ENCODE measurements around the gene KPNB1.

The KPNB1 gene

DNA sequence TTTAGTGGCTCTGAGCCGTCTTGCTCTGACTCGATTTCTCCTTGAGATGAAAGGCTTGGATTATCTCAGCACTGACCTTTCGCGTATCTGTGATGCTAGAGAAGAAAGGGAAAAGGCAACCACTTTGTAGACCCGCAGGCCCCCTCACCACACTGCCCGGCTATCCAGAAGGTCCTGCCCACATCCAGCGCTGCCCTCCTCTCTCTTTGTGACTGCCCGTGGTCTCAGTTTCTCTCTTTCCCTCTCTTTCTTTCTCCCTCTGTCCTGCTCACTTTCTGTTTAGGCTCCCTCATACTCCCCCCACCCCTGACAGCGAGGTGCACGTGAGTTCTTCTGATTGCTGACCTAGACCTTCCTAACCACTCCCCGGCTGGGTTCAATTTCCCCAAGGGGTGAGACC lies 70.5 kb downstream of the KPNB1 start:
- H3K4me3 ChIP-seq (ENCODE audit: low read depth, low read length), result no peak overlapping the region
- in situ Hi-C loops (cut with HindIII; ENCODE audit: low sequenced_read_pairs), result no loop called here
- no peak for DNase-seq (ENCODE audit: low read depth, low spot score)
- TF ChIP-seq, protein P1, sequence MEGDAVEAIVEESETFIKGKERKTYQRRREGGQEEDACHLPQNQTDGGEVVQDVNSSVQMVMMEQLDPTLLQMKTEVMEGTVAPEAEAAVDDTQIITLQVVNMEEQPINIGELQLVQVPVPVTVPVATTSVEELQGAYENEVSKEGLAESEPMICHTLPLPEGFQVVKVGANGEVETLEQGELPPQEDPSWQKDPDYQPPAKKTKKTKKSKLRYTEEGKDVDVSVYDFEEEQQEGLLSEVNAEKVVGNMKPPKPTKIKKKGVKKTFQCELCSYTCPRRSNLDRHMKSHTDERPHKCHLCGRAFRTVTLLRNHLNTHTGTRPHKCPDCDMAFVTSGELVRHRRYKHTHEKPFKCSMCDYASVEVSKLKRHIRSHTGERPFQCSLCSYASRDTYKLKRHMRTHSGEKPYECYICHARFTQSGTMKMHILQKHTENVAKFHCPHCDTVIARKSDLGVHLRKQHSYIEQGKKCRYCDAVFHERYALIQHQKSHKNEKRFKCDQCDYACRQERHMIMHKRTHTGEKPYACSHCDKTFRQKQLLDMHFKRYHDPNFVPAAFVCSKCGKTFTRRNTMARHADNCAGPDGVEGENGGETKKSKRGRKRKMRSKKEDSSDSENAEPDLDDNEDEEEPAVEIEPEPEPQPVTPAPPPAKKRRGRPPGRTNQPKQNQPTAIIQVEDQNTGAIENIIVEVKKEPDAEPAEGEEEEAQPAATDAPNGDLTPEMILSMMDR (IDR thresholded peaks at IDR 0.05; ENCODE audit: low read depth, low read length), result no peak

DNA sequence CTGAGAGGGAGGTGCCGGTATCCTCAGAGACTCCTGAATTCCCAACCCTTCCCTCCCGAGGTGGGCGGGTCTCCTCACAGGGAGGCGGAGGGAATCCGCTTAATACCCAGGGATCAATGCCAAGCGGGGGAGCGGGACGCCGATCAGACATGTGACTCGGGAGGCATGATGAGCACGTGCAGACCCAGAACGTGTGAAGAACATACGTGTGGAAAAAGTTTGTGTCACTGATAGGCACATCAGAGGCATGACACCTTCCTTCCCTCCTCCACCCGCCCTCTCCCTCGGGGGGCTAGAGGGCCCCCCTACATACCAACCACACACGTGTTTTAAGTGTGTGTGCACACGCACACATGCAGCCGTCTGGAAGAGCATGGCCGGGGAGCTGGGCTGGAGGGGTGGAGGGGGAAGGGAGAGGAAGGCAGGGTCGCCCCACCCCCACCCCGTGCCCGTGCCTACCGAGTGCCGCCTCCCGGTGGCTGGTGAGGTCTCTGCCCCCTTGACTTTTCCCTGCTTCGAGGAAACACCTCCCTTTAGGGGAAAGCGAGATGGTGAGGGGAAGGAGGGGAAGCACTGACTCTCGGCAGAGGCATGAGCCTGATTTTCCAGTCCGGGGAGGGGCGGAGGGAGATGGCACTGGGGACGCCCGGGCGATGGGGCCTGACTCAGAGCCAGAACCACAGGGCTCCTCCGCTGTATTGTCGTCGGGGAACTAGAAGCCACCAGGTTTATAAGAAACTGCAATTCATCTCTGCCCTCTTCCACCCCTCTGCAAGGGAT lies 71.2 kb downstream of the KPNB1 start:
- TF ChIP-seq, protein P1 (IDR thresholded peaks at IDR 0.05; ENCODE audit: low read depth, low read length), result no peak
- in situ Hi-C loops (cut with HindIII; ENCODE audit: low sequenced_read_pairs), result no loop called here
- H3K4me3 ChIP-seq (ENCODE audit: low read depth, low read length), result no peak overlapping the region

DNA sequence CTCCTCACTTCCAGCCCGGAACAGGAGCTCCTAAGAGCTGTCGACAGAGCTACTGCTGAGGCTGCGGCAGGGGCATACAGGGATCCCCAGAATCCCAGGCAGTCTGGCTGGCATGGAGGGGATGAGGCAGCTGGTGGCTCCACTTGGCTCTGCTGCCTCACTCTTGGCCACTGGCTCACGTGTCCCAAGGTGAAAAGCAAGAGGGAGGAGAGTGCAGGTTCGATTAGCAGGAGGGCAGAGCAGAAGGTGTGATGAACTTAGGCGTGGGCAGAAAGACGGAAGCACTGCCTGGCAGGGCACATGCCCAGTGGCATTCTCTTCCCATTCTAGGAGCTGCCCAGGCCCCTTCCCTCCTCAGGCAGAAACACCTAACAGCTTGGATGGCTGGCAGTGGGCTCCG lies 72.0 kb downstream of the KPNB1 start:
- DNase-seq (ENCODE audit: low read depth, low spot score), result no peak
- no peak overlapping the region for H3K4me3 ChIP-seq (ENCODE audit: low read depth, low read length)
- TF ChIP-seq, protein P1 (IDR thresholded peaks at IDR 0.05; ENCODE audit: low read depth, low read length), result no peak
- in situ Hi-C loops (cut with HindIII; ENCODE audit: low sequenced_read_pairs), result no loop called here

More for the DNA sequence above, 71.2 kb downstream of the KPNB1 start:
- DNase-seq (ENCODE audit: low read depth, low spot score), result no peak

DNA sequence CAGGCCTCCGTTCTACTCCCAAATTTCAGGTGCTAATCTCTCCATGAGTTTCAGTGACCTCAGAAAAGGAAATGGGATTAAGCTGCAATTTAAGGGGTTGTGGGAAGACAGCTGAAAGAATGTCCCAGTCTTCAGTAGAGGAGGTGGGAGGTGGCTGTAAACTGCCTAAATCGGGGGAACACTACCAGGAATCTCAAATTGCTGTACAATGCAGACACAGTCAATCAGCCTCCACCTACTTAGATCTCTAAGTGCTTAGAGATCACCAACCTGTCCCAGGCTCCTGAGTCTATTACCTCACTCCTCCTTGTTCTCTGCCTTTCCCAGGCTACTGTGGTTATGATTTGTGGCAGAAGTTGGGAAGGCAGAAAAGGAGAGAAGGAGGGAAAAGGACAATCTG lies 75.0 kb downstream of the KPNB1 start:
- TF ChIP-seq, protein P1 (IDR thresholded peaks at IDR 0.05; ENCODE audit: low read depth, low read length), result no peak
- in situ Hi-C loops (cut with HindIII; ENCODE audit: low sequenced_read_pairs), result no loop called here
- no peak overlapping the region for H3K4me3 ChIP-seq (ENCODE audit: low read depth, low read length)
- no peak for DNase-seq (ENCODE audit: low read depth, low spot score)

DNA sequence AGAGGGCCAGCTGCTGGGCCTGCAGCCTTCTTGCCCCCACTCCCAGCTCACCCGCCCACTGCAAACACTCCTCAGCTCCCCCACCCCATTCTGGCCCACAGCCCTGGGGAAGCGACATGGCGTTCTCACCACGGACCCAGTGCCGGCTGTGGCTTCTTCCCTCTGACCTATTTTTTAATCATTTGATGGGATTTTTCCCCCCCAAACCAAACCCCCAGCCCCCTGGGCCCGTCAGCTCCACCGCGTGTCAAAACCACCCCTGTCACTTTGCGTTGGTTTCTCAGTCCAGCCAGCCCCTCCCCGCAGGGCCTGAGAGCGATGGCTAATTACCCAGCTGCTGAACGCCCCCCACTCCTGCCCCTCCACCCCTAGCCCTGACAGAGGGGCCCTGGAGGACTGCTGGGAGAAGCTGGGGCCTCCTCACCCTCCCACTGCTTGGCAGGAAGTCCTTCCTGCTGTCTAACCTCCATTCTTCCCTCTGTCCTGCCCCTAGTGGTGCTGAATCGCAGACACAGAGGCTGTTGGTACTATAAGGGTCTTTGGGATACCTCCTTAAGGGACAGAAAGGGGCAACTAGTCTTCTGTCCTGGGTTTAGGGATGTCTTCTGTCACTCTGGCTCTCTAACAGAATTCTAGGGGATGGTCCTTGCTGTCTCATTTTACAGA lies 75.9 kb downstream of the KPNB1 start:
- TF ChIP-seq, protein P1 (IDR thresholded peaks at IDR 0.05; ENCODE audit: low read depth, low read length), result peak; percentile 25
- no peak for DNase-seq (ENCODE audit: low read depth, low spot score)
- H3K4me3 ChIP-seq (ENCODE audit: low read depth, low read length), result no peak overlapping the region
- in situ Hi-C loops (cut with HindIII; ENCODE audit: low sequenced_read_pairs), result no loop called here

DNA sequence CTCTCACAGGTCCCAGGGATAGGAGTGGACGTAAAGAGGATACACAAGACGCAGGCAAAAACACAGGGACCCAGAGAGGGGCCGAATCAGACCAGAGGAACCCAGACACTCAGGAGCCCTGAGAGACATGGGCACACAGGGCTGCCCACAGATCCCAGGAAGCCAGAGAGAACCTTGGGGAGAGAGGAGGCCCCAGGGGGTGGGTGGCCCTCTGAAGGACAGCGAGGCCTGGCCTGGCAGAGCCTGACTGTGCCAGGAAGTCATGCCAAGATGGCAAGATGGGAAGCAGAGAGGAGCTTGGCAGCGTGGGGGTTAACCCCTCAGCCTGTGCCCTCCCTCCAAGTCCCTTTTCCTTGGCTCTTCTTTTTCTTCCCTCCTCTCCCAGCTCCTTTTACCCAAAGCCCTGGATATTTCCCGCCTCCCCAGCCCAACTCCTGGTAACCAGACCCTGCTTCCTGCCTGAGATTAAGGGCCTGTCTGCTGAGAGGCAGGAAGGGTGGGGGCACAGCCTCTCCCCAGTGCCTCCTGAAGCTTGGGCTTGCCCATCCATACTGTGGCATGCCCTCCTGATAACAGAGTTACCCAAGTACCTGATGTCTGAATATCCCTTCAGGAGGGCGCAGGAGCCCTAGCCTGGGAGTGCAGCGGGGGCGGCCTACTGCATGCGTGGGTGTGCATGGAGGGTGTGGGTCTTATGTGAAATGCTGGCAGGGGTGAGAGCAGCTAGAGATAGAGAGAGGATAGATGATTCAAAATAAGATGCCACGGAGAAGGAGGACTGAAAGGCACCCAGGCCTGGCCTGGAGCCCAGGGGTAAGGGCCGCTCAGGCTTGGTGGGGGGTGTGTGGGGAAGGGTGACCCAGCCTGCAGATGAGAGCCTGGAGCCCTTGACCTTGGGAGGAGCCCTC lies 77.3 kb downstream of the KPNB1 start:
- DNase-seq (ENCODE audit: low read depth, low spot score), result no peak
- H3K4me3 ChIP-seq (ENCODE audit: low read depth, low read length), result no peak overlapping the region
- in situ Hi-C loops (cut with HindIII; ENCODE audit: low sequenced_read_pairs), result no loop called here
- TF ChIP-seq, protein P1 (IDR thresholded peaks at IDR 0.05; ENCODE audit: low read depth, low read length), result no peak
